Measurements from ENCODE around the gene C22orf23. TPM values are rescaled to one million over a fixed set of nuclear protein-coding genes. Genes with fewer than 3 reads are reported as not detected.
A peak's percentile ranks its signal among the peaks of the same experiment; 100 is the strongest.

The C22orf23 gene
- total RNA-seq, 6 experiments from 2014 or later, result 0.43 to 0.73 (median 0.54) TPM

DNA sequence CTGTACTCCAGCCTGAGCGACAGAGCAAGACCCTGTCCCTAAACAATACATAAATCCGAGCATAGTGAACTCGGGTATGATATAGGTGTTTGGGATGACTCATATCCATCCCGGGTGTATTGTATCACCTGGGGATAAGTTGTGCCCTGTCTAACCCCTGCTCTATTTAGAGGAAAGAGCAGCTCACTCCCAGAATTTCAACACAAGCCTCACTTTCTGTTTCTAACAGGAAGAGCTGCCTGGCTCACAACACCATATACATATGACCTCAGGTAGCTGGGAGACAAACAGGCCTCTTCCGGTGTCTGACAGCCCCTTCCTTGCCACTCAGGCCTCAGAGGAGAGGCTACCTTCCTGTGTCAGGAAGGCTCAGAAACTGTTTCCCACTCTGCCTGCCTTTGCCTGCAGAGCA, 57.2 kb downstream of the C22orf23 start:
- H3K27ac Mint-ChIP-seq, result no peak overlapping the region
- H3K9me3 Mint-ChIP-seq, result no peaks in the 10 kb centered on the region
- no peak for DNase-seq
- peaks cover 12% of the 10 kb centered on the region for H3K4me1 Mint-ChIP-seq (ENCODE audit: low read depth)
- TF ChIP-seq, protein P1, sequence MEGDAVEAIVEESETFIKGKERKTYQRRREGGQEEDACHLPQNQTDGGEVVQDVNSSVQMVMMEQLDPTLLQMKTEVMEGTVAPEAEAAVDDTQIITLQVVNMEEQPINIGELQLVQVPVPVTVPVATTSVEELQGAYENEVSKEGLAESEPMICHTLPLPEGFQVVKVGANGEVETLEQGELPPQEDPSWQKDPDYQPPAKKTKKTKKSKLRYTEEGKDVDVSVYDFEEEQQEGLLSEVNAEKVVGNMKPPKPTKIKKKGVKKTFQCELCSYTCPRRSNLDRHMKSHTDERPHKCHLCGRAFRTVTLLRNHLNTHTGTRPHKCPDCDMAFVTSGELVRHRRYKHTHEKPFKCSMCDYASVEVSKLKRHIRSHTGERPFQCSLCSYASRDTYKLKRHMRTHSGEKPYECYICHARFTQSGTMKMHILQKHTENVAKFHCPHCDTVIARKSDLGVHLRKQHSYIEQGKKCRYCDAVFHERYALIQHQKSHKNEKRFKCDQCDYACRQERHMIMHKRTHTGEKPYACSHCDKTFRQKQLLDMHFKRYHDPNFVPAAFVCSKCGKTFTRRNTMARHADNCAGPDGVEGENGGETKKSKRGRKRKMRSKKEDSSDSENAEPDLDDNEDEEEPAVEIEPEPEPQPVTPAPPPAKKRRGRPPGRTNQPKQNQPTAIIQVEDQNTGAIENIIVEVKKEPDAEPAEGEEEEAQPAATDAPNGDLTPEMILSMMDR (IDR thresholded peaks at IDR 0.05), result no peak
- H3K4me3 Mint-ChIP-seq, result no peak overlapping the region
- H3K36me3 Mint-ChIP-seq (ENCODE audit: low read depth), result peaks cover 9% of the 10 kb centered on the region; the same call in 1 of the 2 replicates
- H3K27me3 Mint-ChIP-seq (ENCODE audit: insufficient read depth), result peaks cover 4% of the 10 kb centered on the region

DNA sequence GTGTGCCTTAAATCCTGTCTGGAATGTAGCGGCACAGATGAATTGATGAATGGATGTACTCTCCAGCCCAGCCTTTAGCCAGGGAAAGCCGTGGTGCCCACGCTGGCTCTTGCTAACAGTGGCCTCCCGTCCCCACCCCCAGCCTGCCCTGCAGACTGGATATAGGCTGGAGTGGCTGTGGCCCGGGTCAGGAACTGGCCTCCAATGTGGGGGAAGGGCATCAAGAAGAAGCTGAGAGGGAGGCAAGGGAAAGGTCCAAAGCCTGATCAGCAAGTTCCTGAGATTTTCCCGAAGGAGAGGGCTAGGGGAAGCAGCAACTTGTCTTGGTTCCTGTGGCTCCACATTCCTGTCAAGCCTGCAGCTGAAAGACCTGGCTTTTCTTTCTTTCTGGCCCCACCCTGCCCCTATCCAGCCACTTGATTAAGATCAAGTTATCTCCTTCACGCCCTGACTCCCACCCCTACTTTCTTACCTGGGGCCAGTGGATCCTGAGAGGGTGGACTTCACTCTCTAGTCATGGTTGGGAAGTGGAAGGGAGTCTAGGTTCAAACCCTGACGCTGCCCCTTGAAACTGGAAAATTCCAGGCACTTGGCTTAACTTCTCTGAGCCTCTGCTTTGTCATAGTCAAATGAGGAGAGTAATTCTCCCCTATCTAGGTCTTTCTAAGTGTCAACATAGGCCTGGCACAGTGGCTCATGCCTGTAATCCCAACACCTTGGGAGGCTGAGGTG, 58.3 kb downstream of the C22orf23 start:
- H3K36me3 Mint-ChIP-seq (ENCODE audit: low read depth), result peaks cover 10% of the 10 kb centered on the region; the same call in 1 of the 2 replicates
- H3K27me3 Mint-ChIP-seq (ENCODE audit: insufficient read depth), result peaks cover 4% of the 10 kb centered on the region

DNA sequence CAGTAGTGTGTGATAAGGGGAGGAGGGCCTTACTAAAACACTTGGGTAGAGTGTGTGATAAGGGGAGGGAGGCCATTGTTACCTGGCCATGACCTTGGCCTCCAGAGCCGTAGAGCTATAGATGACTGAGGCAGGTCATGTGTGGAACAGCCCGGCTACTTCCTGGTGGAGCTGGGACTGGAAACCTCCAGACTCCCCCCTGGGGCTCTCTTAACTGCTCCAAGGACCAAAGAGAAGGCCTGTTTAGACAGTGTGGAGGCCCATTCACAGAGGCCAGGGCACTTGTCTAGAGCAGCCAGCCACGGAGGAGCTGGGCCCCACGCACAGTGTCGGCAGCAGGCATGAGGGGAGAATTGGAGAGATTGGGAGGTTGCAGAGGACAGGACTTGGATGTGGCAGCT, 59.8 kb downstream of the C22orf23 start:
- DNase-seq, result no peak
- TF ChIP-seq, protein P1 (IDR thresholded peaks at IDR 0.05), result no peak
- Mint-ChIP-seq H3K27ac (no peak overlapping the region), H3K4me1 (ENCODE audit: low read depth) (peaks cover 12% of the 10 kb centered on the region), H3K27me3 (ENCODE audit: insufficient read depth) (peaks cover 2% of the 10 kb centered on the region), H3K9me3 (no peaks in the 10 kb centered on the region), H3K36me3 (ENCODE audit: low read depth) (peaks cover 10% of the 10 kb centered on the region; the same call in 1 of the 2 replicates), H3K4me3 (no peak overlapping the region; the same call in 1 of the 2 replicates)

More for the DNA sequence above, 58.3 kb downstream of the C22orf23 start:
- H3K9me3 Mint-ChIP-seq, result no peaks in the 10 kb centered on the region
- no peak overlapping the region for H3K4me3 Mint-ChIP-seq
- peak overlapping the region; percentile 61; the same call in 1 of the 2 replicates for H3K27ac Mint-ChIP-seq
- H3K4me1 Mint-ChIP-seq (ENCODE audit: low read depth), result peaks cover 12% of the 10 kb centered on the region
- TF ChIP-seq, protein P1 (IDR thresholded peaks at IDR 0.05), result no peak
- DNase-seq, result no peak

Small RNA genes within 50 kb of the gene (microRNA-seq; reads per million reads assigned to microRNA genes)
- gene MIR4534 (not detected), gene MIR6820 (4.6 reads per million)

Other genes starting within 250 kb of the C22orf23 start
- gene GCAT, start 145.7 kb downstream of the C22orf23 start, total RNA-seq (2021; fragmentation: NEBNext Ultra II Directional; extraction: Animal tissue kit (Norgen Biotek cat#: 25700)), result 10 to 100 TPM; 27.6 to 42.3 (median 29.2) TPM
- gene GALR3, start 130.2 kb downstream of the C22orf23 start, total RNA-seq (2021; fragmentation: NEBNext Ultra II Directional; extraction: Animal tissue kit (Norgen Biotek cat#: 25700)), result not detected
- 10 to 100 TPM; 18.3 to 25.4 (median 20.9) TPM for gene ANKRD54, start 109.3 kb downstream of the C22orf23 start, total RNA-seq (2021; fragmentation: NEBNext Ultra II Directional; extraction: Animal tissue kit (Norgen Biotek cat#: 25700))
- gene EIF3L, start 104.2 kb downstream of the C22orf23 start, total RNA-seq (2021; fragmentation: NEBNext Ultra II Directional; extraction: Animal tissue kit (Norgen Biotek cat#: 25700)), result 100 to 1,000 TPM; 306 to 371 (median 357) TPM
- gene MICALL1, start 47.3 kb downstream of the C22orf23 start, total RNA-seq (2021; fragmentation: NEBNext Ultra II Directional; extraction: Animal tissue kit (Norgen Biotek cat#: 25700)), result 10 to 100 TPM; 37.7 to 46.5 (median 40.5) TPM
- gene POLR2F, start 98 bp upstream of the C22orf23 start, total RNA-seq (2021; fragmentation: NEBNext Ultra II Directional; extraction: Animal tissue kit (Norgen Biotek cat#: 25700)), result 100 to 1,000 TPM in 4 of 6 experiments, 10 to 100 TPM in 2; 91.6 to 130 (median 107) TPM
- gene SOX10, start 31.0 kb upstream of the C22orf23 start, total RNA-seq (2021; fragmentation: NEBNext Ultra II Directional; extraction: Animal tissue kit (Norgen Biotek cat#: 25700)), result not detected
- gene PICK1, start 103.8 kb upstream of the C22orf23 start, total RNA-seq (2021; fragmentation: NEBNext Ultra II Directional; extraction: Animal tissue kit (Norgen Biotek cat#: 25700)), result 1 to 10 TPM; 7.0 to 10.0 (median 7.7) TPM
- gene SLC16A8, start 130.6 kb upstream of the C22orf23 start, total RNA-seq (2021; fragmentation: NEBNext Ultra II Directional; extraction: Animal tissue kit (Norgen Biotek cat#: 25700)), result not detected
- under 1 TPM in 1 of 6 experiments, not detected in 5; 0.08 TPM for gene BAIAP2L2, start 157.1 kb upstream of the C22orf23 start, total RNA-seq (2021; fragmentation: NEBNext Ultra II Directional; extraction: Animal tissue kit (Norgen Biotek cat#: 25700))
- 1 to 10 TPM; 4.1 to 6.6 (median 5.3) TPM for gene PLA2G6, start 228.2 kb upstream of the C22orf23 start, total RNA-seq (2021; fragmentation: NEBNext Ultra II Directional; extraction: Animal tissue kit (Norgen Biotek cat#: 25700))
- gene MAFF, start 248.4 kb upstream of the C22orf23 start, total RNA-seq (2021; fragmentation: NEBNext Ultra II Directional; extraction: Animal tissue kit (Norgen Biotek cat#: 25700)), result 10 to 100 TPM; 17.2 to 24.1 (median 22.8) TPM